Measurements from ENCODE around the gene MYL4.

DNA sequence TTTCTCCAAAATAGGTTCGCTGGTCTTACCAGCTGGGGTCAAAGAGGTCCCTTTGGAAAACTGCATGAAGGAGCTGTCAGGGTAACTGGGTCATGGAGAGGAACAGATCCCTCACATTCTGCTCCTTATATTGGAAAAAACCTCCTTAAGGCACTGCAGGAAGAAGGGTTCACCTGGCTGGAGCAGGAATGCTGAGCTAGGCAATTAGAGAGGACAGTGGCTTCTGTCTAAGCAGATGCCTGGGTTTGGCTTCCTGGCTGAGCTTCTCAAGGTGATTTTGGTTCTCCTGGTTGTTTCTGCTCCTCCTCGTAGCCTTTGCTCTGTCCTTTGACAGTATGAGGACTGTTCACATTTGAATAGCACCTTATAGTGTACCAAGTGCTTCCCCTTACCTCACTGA is 64.1 kb downstream of the MYL4 start:
- TF ChIP-seq, protein P1, sequence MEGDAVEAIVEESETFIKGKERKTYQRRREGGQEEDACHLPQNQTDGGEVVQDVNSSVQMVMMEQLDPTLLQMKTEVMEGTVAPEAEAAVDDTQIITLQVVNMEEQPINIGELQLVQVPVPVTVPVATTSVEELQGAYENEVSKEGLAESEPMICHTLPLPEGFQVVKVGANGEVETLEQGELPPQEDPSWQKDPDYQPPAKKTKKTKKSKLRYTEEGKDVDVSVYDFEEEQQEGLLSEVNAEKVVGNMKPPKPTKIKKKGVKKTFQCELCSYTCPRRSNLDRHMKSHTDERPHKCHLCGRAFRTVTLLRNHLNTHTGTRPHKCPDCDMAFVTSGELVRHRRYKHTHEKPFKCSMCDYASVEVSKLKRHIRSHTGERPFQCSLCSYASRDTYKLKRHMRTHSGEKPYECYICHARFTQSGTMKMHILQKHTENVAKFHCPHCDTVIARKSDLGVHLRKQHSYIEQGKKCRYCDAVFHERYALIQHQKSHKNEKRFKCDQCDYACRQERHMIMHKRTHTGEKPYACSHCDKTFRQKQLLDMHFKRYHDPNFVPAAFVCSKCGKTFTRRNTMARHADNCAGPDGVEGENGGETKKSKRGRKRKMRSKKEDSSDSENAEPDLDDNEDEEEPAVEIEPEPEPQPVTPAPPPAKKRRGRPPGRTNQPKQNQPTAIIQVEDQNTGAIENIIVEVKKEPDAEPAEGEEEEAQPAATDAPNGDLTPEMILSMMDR (conservative IDR thresholded peaks at IDR 0.05; ENCODE audit: low read depth, low read length) = no peak
- TF ChIP-seq EZH2 (IDR thresholded peaks at IDR 0.05; ENCODE audit: low read length, unreplicated experiment) = no peak

Data from PC-3 (cell line).